Measurements from ENCODE around the gene AP3D1. TPM values are rescaled to one million over a fixed set of nuclear protein-coding genes. Genes with fewer than 3 reads are reported as not detected.
"Not testable (repeated sequence)": the region's sequence is repeated elsewhere in the genome, so short reads cannot be mapped to it uniquely, and the experiment has no call there.

The AP3D1 gene
- total RNA-seq (137 and 143 TPM in 2 replicates), polyA plus RNA-seq (123 and 130 TPM in 2 replicates), polyA minus RNA-seq (186 and 190 TPM in 2 replicates), Bru-seq, nascent RNA (percentile 74 among the genes with signal in this experiment), BruChase-seq, experiment 1, labeled RNA remaining after a 6-hour chase (percentile 89 among the genes with signal in this experiment), BruChase-seq, experiment 2, labeled RNA remaining after a 2-hour chase (percentile 84 among the genes with signal in this experiment)
- polyA plus RNA-seq (2011; cell fraction: cytosol; rRNA removed) = 123 and 130 TPM in 2 replicates
- 207 and 256 TPM in 2 replicates for polyA plus RNA-seq (2011; cell fraction: nucleus; rRNA removed)
- 148 and 165 TPM in 2 replicates for polyA plus RNA-seq (2012)
- 36.4 TPM for polyA minus RNA-seq (2011; cell fraction: cytosol; rRNA and poly(A)+ RNA removed)
- 78.8 and 90.3 TPM in 2 replicates for polyA minus RNA-seq (2011; cell fraction: nucleus; rRNA and poly(A)+ RNA removed)
- long read RNA-seq, full-length matches to known transcripts = 25 of 84 reads
- long read RNA-seq, partial matches to known transcripts = 24 of 84 reads
- long read RNA-seq, other reads (novel, unspliced or antisense) = 35 of 84 reads

- no peaks in the 10 kb centered on the region for H3K9me3 ChIP-seq (replicated peaks; ENCODE audit: control insufficient read depth, insufficient read depth, low read length)
- H3K27ac ChIP-seq (ENCODE audit: insufficient read depth, low read depth, low read length) = peak within 1 kb of the TSS; percentile 75
- intact Hi-C loops (cut with micrococcal nuclease) = loop anchor here (1.0 to 2.0 kb wide), 3 partner anchors 55 to 223 kb away; partner anchors contain the start of genes IZUMO4 and MOB3A
- H3K79me2 ChIP-seq (ENCODE audit: control insufficient read depth, insufficient read depth, low read length) = peaks cover 43% of the 10 kb centered on the region
- H3K9me1 ChIP-seq (replicated peaks; ENCODE audit: control insufficient read depth, extremely low read depth, insufficient read depth, low read length) = no peaks in the 10 kb centered on the region
- peak within 1 kb of the TSS; percentile 69 for H3K4me2 ChIP-seq (ENCODE audit: insufficient read depth, low read length)
- H3K4me3 ChIP-seq (replicated peaks in 1 of 3; ENCODE audit: insufficient read depth in 1 of 3, low read depth in 1 of 3, low read length in 3 of 3) = peak within 1 kb of the TSS; percentile 60 to 96 (median 61)
- H2AFZ ChIP-seq (ENCODE audit: low read depth, low read length) = peak within 1 kb of the TSS; percentile 41
- dilution Hi-C loops (cut with MboI; ENCODE audit: extremely low pct_ligation_motif_present, low sequenced_read_pairs) = no loop called here
- no peaks in the 10 kb centered on the region for H3K27me3 ChIP-seq (ENCODE audit: control insufficient read depth in 2 of 2, insufficient read depth in 2 of 2, low read length in 2 of 2)
- peak within 1 kb of the TSS; percentile 94 for H3K9ac ChIP-seq (replicated peaks; ENCODE audit: extremely low read depth, insufficient read depth, low read length)
- TF ChIP-seq, protein P1, sequence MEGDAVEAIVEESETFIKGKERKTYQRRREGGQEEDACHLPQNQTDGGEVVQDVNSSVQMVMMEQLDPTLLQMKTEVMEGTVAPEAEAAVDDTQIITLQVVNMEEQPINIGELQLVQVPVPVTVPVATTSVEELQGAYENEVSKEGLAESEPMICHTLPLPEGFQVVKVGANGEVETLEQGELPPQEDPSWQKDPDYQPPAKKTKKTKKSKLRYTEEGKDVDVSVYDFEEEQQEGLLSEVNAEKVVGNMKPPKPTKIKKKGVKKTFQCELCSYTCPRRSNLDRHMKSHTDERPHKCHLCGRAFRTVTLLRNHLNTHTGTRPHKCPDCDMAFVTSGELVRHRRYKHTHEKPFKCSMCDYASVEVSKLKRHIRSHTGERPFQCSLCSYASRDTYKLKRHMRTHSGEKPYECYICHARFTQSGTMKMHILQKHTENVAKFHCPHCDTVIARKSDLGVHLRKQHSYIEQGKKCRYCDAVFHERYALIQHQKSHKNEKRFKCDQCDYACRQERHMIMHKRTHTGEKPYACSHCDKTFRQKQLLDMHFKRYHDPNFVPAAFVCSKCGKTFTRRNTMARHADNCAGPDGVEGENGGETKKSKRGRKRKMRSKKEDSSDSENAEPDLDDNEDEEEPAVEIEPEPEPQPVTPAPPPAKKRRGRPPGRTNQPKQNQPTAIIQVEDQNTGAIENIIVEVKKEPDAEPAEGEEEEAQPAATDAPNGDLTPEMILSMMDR (IDR thresholded peaks at IDR 0.05; ENCODE audit: extremely low read depth in 1 of 2, insufficient read depth in 1 of 2, low read depth in 1 of 2, low read length in 2 of 2) = no peak
- peak; percentile 44 for TF ChIP-seq POLR2AphosphoS5 (IDR thresholded peaks at IDR 0.05; ENCODE audit: insufficient read depth, low read depth, low read length)
- no peak for TF ChIP-seq FOS (IDR thresholded peaks at IDR 0.05; ENCODE audit: borderline replicate concordance, insufficient read depth, low read length)
- TF ChIP-seq JUN (IDR thresholded peaks at IDR 0.05; ENCODE audit: borderline replicate concordance, insufficient read depth, insufficient read length, low read depth) = no peak
- TF ChIP-seq GATA2 (IDR thresholded peaks at IDR 0.05; ENCODE audit: insufficient read depth, insufficient read length, low read depth, low read length) = no peak
- TF ChIP-seq MYC (IDR thresholded peaks at IDR 0.05; ENCODE audit: low read depth, low read length) = peak; percentile 26
- no peak for TF ChIP-seq POLR2A (IDR thresholded peaks at IDR 0.05; ENCODE audit: low read depth, low read length)
- peak; percentile 97 for TF ChIP-seq MAX (IDR thresholded peaks at IDR 0.05; ENCODE audit: insufficient read depth, insufficient read length)
- no peak for TF ChIP-seq EZH2 (IDR thresholded peaks at IDR 0.05; ENCODE audit: borderline replicate concordance, low read depth, low read length, severe bottlenecking)
- ChIA-PET CTCF (interaction anchor here (0.6 to 1.4 kb wide), 9 partner anchors 20 to 460 kb away, joined by 3 to 7 read pairs (median 3); no protein-coding TSS in a partner anchor), POLR2A (interaction anchor here (1.0 to 1.3 kb wide), 2 partner anchors 88 to 324 kb away, joined by 3 to 4 read pairs; partner anchors contain the start of gene GADD45B)
- BruUV-seq (replicated peaks) = no TSS peak
- peak; percentile 98 for FAIRE-seq
- peak; percentile 100 for DNase-seq (ENCODE audit: low read depth, low spot score)
- H4K20me1 ChIP-seq (replicated peaks; ENCODE audit: control insufficient read depth, extremely low read depth, insufficient read depth, low read length) = no peaks in the 10 kb centered on the region
- H3K36me3 ChIP-seq (ENCODE audit: control insufficient read depth in 2 of 2, extremely low read depth in 1 of 2, insufficient read depth in 2 of 2, low read length in 2 of 2) = peaks cover 0 to 2% of the 10 kb centered on the region in 2 experiments
- peaks cover 8% of the 10 kb centered on the region for H3K4me1 ChIP-seq (ENCODE audit: control insufficient read depth, extremely low read depth, insufficient read depth, low read length)
These were observed at the start of gene AP3D1 for GRCh38 chr19:2151339-2152229. AP3D1 (minus strand) TSS chr19:2151566; CDS start chr19:2151334, 232 bp downstream.

- H3K27me3 ChIP-seq (ENCODE audit: control insufficient read depth in 2 of 2, insufficient read depth in 2 of 2, low read length in 2 of 2); H3K9ac ChIP-seq (replicated peaks; ENCODE audit: extremely low read depth, insufficient read depth, low read length); CTCF ChIA-PET; H2AFZ ChIP-seq (ENCODE audit: low read depth, low read length); H4K20me1 ChIP-seq (replicated peaks; ENCODE audit: control insufficient read depth, extremely low read depth, insufficient read depth, low read length); H3K27ac ChIP-seq (ENCODE audit: insufficient read depth, low read depth, low read length); H3K4me2 ChIP-seq (ENCODE audit: insufficient read depth, low read length); DNase-seq (ENCODE audit: low read depth, low spot score); FAIRE-seq; H3K4me3 ChIP-seq (replicated peaks in 1 of 3; ENCODE audit: insufficient read depth in 1 of 3, low read depth in 1 of 3, low read length in 3 of 3); H3K4me1 ChIP-seq (ENCODE audit: control insufficient read depth, extremely low read depth, insufficient read depth, low read length); BruUV-seq (replicated peaks); H3K9me3 ChIP-seq (replicated peaks; ENCODE audit: control insufficient read depth, insufficient read depth, low read length); intact Hi-C loops (cut with micrococcal nuclease); dilution Hi-C loops (cut with MboI; ENCODE audit: extremely low pct_ligation_motif_present, low sequenced_read_pairs); H3K9me1 ChIP-seq (replicated peaks; ENCODE audit: control insufficient read depth, extremely low read depth, insufficient read depth, low read length): not testable (repeated sequence)
- POLR2A ChIA-PET = interaction anchor here (0.6 kb wide), 1 partner anchor 23 kb away, joined by 3 read pairs; no protein-coding TSS in a partner anchor
- Histone ChIP-seq H3K36me3 (ENCODE audit: control insufficient read depth in 2 of 2, extremely low read depth in 1 of 2, insufficient read depth in 2 of 2, low read length in 2 of 2) (peaks cover 2 to 29% of the 10 kb centered on the region in 2 experiments), H3K79me2 (ENCODE audit: control insufficient read depth, insufficient read depth, low read length) (peaks cover 32% of the 10 kb centered on the region)
These were observed 49.4 kb upstream of the AP3D1 start for GRCh38 chr19:2200624-2201294.

Data from endothelial cell of umbilical vein (primary cell).